SK-N-SH treated with all-trans-retinoic acid at 6 μM for 48 hours (cell line): ENCODE data around the gene ADGRA3.

Experiments
- ATAC-seq: fragments of 200-7000 bp; cut with Tn5 transposase; 3 replicates; pipeline ENCODE4 v1.9.1; 2020; ENCODE audit warnings: mild to moderate bottlenecking, moderate library complexity
- ARNTL ChIP-seq: fragments of 450-650 bp; formaldehyde crosslinking; IDR thresholded peaks from 2 replicates; pipeline ENCODE4 v1.5.0; 2020; ENCODE audit warnings: low read depth, mild to moderate bottlenecking, moderate library complexity, borderline replicate concordance
- BACH2 ChIP-seq: fragments of 250-450 bp; sonication (Bioruptor Pico); IDR thresholded peaks from 2 replicates; pipeline ENCODE4 v1.9.0; 2021; ENCODE audit warnings: mild to moderate bottlenecking, borderline replicate concordance
- CSDC2 ChIP-seq: fragments of 250-450 bp; sonication (Bioruptor Pico); IDR thresholded peaks from 2 replicates; pipeline ENCODE4 v1.5.0; 2020; ENCODE audit warnings: mild to moderate bottlenecking, moderate library complexity
- CSRNP3 ChIP-seq: fragments of 250-450 bp; sonication (Bioruptor Pico); IDR thresholded peaks from 2 replicates; pipeline ENCODE4 v1.5.1; 2021; ENCODE audit warnings: mild to moderate bottlenecking, moderate library complexity
- ESRRG ChIP-seq: fragments of 250-450 bp; sonication (Bioruptor Pico); IDR thresholded peaks from 2 replicates; pipeline ENCODE4 v1.6.1; 2021; ENCODE audit warnings: mild to moderate bottlenecking
- ISL1 ChIP-seq: fragments of 250-450 bp; sonication (Bioruptor Pico); IDR thresholded peaks from 2 replicates; pipeline ENCODE4 v2.1.2; 2022; ENCODE audit warnings: mild to moderate bottlenecking, moderate library complexity
- OSR1 ChIP-seq: fragments of 250-450 bp; sonication (Bioruptor Pico); IDR thresholded peaks from 2 replicates; pipeline ENCODE4 v1.8.0; 2022; ENCODE audit warnings: moderate library complexity, mild to moderate bottlenecking, inconsistent platforms
- PATZ1 ChIP-seq: fragments of 250-450 bp; sonication (Bioruptor Pico); IDR thresholded peaks from 2 replicates; pipeline ENCODE4 v1.8.0; 2020; ENCODE audit warnings: mild to moderate bottlenecking, moderate library complexity, borderline replicate concordance
- PPARA ChIP-seq: fragments of 250-450 bp; sonication (Bioruptor Pico); IDR thresholded peaks from 2 replicates; pipeline ENCODE4 v1.5.0; 2020; ENCODE audit warnings: mild to moderate bottlenecking, borderline replicate concordance
- RARB ChIP-seq: fragments of 250-450 bp; sonication (Bioruptor Pico); IDR thresholded peaks from 2 replicates; pipeline ENCODE4 v1.8.0; 2021; ENCODE audit warnings: mild to moderate bottlenecking, moderate library complexity
- SNAI2 ChIP-seq: fragments of 250-450 bp; sonication (Bioruptor Pico); IDR thresholded peaks from 2 replicates; pipeline ENCODE4 v1.5.0; 2020; ENCODE audit warnings: mild to moderate bottlenecking, moderate library complexity
- TCF4 ChIP-seq: fragments of 250-450 bp; sonication (Bioruptor Pico); IDR thresholded peaks from 2 replicates; pipeline ENCODE4 v1.8.0; 2021; ENCODE audit warnings: mild to moderate bottlenecking, moderate library complexity, borderline replicate concordance
- TOX ChIP-seq: fragments of 250-450 bp; sonication (Bioruptor Pico); IDR thresholded peaks from 2 replicates; pipeline ENCODE4 v1.8.0; 2021; ENCODE audit warnings: mild to moderate bottlenecking, moderate library complexity, borderline replicate concordance
- ZC3H10 ChIP-seq: fragments of 250-450 bp; sonication (Bioruptor Pico); IDR thresholded peaks from 2 replicates; pipeline ENCODE4 v1.5.1; 2021; ENCODE audit warnings: mild to moderate bottlenecking, moderate library complexity
- ZFP3 ChIP-seq: fragments of 250-450 bp; sonication (Bioruptor Pico); IDR thresholded peaks from 2 replicates; pipeline ENCODE4 v1.5.0; 2020; ENCODE audit warnings: mild to moderate bottlenecking, moderate library complexity
- ZFP30 ChIP-seq: fragments of 450-650 bp; formaldehyde crosslinking; IDR thresholded peaks from 2 replicates; pipeline ENCODE4 v1.5.0; 2022; ENCODE audit warnings: mild to moderate bottlenecking, moderate library complexity
- ZNF565 ChIP-seq: fragments of 450-650 bp; formaldehyde crosslinking; conservative IDR thresholded peaks from 2 replicates; pipeline ENCODE4 v1.5.0; 2020; ENCODE audit warnings: low read depth, mild to moderate bottlenecking, moderate library complexity
- ZNF70 ChIP-seq: fragments of 450-650 bp; formaldehyde crosslinking; IDR thresholded peaks from 2 replicates; pipeline ENCODE4 v1.5.0; 2020; ENCODE audit warnings: mild to moderate bottlenecking, moderate library complexity
- ZNF8 ChIP-seq: fragments of 450-650 bp; formaldehyde crosslinking; IDR thresholded peaks from 2 replicates; pipeline ENCODE4 v1.5.0; 2020; ENCODE audit warnings: mild to moderate bottlenecking, moderate library complexity
- TF ChIP-seq, protein P1 (sequence below): fragments of 250-450 bp; sonication (Bioruptor Pico); IDR thresholded peaks from 2 replicates; pipeline ENCODE4 v1.8.0; 2021; ENCODE audit warnings: low read depth, mild to moderate bottlenecking, moderate library complexity, borderline replicate concordance
- TF ChIP-seq, protein P2 (sequence below): fragments of 250-450 bp; sonication (Bioruptor Pico); IDR thresholded peaks from 2 replicates; pipeline ENCODE4 v1.5.0; 2020; ENCODE audit warnings: mild to moderate bottlenecking, moderate library complexity
- TF ChIP-seq, protein P3 (sequence below): fragments of 250-450 bp; sonication (Bioruptor Pico); IDR thresholded peaks from 2 replicates; pipeline ENCODE4 v1.5.1; 2020; ENCODE audit warnings: low read depth, mild to moderate bottlenecking, moderate library complexity

ADGRA3 gene

DNA sequence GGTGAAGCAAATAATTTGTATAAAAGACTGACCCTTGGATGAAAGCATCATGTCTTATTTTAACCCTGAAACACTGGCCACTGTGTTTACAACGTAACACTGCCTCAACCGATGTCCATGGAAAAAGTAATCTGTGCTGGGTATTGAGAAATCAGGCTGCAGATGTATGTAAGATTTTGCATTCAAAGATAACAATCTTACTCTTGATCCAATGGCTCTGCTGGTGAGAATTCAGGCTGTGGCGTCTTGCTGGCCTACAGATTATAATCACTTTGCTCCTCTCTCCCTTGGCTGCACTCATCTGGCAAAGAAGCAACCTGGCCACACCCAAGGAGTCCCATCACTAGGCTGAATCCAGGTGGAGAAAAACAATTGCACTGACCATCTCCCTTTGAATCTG is 7.5 kb downstream of the ADGRA3 start:
- TF ChIP-seq SNAI2, result no peak
- no peak for TF ChIP-seq CSDC2 (CRISPR knock-in tag)
- no peak for TF ChIP-seq RARB (CRISPR knock-in tag)
- no peak for TF ChIP-seq ZFP30 (CRISPR knock-in tag)
- no peak for TF ChIP-seq PPARA
- no peak for TF ChIP-seq ZNF565
- no peak for TF ChIP-seq OSR1 (CRISPR knock-in tag)
- no peak for TF ChIP-seq ZC3H10 (CRISPR knock-in tag)
- no peak for TF ChIP-seq ISL1
- TF ChIP-seq ESRRG, result no peak
- no peak for ATAC-seq

DNA sequence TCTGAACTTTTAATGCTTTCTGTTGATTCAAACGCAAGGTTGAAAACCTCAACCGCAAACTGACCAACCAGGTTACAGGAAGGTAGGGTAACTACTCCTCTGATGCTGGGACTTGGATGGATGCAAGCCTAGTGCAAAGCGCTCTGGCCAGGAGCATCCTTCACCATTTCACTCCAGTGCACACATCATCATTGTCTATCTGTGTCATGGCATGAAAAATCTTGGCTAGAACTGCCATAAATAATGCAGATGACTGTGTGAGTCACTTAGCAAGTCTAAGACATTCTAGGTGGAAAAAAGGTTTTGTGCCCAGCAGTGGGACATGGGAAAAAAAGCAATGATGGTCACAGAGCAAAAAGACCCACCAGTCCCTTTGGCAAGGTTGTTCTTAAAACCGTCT is 10.9 kb downstream of the ADGRA3 start:
- no peak; the same call in 2 of the 3 replicates for ATAC-seq
- TF ChIP-seq ZNF8 (CRISPR knock-in tag) (no peak), OSR1 (CRISPR knock-in tag) (no peak), ARNTL (CRISPR knock-in tag) (no peak), PATZ1 (no peak), TOX (CRISPR knock-in tag) (no peak), TCF4 (CRISPR knock-in tag) (no peak), ZFP3 (no peak), CSRNP3 (CRISPR knock-in tag) (no peak)
- TF ChIP-seq, protein P1, sequence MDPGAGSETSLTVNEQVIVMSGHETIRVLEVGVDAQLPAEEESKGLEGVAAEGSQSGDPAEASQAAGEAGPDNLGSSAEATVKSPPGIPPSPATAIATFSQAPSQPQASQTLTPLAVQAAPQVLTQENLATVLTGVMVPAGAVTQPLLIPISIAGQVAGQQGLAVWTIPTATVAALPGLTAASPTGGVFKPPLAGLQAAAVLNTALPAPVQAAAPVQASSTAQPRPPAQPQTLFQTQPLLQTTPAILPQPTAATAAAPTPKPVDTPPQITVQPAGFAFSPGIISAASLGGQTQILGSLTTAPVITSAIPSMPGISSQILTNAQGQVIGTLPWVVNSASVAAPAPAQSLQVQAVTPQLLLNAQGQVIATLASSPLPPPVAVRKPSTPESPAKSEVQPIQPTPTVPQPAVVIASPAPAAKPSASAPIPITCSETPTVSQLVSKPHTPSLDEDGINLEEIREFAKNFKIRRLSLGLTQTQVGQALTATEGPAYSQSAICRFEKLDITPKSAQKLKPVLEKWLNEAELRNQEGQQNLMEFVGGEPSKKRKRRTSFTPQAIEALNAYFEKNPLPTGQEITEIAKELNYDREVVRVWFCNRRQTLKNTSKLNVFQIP, result no peak

DNA sequence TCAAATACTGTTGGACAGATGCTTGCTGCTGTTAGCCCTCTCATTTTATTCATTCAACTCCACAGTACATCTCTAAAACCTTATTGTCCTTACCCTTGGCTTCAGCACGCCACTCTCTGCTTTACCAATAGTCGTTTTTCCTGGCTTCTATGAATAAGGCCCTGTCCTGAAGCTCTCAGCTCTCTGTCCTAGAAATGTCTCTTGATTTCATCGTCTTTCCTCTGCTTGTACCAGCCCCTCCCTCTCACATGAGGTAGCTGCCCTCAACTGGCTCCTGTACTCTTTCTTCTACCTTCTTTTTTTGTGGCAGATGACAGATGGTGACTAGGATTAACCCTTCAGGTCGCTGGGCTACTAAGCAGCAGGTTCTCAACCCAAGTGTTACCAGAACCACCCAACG is 11.4 kb downstream of the ADGRA3 start:
- no peak for TF ChIP-seq ZC3H10 (CRISPR knock-in tag)
- TF ChIP-seq OSR1 (CRISPR knock-in tag), result no peak
- no peak for TF ChIP-seq SNAI2
- no peak for TF ChIP-seq TOX (CRISPR knock-in tag)
- TF ChIP-seq TCF4 (CRISPR knock-in tag), result no peak
- no peak for TF ChIP-seq PATZ1
- TF ChIP-seq ZNF8 (CRISPR knock-in tag), result no peak
- TF ChIP-seq, protein P2, sequence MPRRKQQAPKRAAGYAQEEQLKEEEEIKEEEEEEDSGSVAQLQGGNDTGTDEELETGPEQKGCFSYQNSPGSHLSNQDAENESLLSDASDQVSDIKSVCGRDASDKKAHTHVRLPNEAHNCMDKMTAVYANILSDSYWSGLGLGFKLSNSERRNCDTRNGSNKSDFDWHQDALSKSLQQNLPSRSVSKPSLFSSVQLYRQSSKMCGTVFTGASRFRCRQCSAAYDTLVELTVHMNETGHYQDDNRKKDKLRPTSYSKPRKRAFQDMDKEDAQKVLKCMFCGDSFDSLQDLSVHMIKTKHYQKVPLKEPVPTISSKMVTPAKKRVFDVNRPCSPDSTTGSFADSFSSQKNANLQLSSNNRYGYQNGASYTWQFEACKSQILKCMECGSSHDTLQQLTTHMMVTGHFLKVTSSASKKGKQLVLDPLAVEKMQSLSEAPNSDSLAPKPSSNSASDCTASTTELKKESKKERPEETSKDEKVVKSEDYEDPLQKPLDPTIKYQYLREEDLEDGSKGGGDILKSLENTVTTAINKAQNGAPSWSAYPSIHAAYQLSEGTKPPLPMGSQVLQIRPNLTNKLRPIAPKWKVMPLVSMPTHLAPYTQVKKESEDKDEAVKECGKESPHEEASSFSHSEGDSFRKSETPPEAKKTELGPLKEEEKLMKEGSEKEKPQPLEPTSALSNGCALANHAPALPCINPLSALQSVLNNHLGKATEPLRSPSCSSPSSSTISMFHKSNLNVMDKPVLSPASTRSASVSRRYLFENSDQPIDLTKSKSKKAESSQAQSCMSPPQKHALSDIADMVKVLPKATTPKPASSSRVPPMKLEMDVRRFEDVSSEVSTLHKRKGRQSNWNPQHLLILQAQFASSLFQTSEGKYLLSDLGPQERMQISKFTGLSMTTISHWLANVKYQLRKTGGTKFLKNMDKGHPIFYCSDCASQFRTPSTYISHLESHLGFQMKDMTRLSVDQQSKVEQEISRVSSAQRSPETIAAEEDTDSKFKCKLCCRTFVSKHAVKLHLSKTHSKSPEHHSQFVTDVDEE, result no peak
- TF ChIP-seq, protein P3, sequence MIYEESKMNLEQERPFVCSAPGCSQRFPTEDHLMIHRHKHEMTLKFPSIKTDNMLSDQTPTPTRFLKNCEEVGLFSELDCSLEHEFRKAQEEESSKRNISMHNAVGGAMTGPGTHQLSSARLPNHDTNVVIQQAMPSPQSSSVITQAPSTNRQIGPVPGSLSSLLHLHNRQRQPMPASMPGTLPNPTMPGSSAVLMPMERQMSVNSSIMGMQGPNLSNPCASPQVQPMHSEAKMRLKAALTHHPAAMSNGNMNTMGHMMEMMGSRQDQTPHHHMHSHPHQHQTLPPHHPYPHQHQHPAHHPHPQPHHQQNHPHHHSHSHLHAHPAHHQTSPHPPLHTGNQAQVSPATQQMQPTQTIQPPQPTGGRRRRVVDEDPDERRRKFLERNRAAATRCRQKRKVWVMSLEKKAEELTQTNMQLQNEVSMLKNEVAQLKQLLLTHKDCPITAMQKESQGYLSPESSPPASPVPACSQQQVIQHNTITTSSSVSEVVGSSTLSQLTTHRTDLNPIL (CRISPR knock-in tag), result no peak
- TF ChIP-seq, protein P1, result no peak
- no peak for TF ChIP-seq ZNF70
- no peak for TF ChIP-seq CSRNP3 (CRISPR knock-in tag)
- TF ChIP-seq ESRRG, result no peak
- no peak for TF ChIP-seq BACH2
- no peak for TF ChIP-seq ZFP30 (CRISPR knock-in tag)
- TF ChIP-seq ARNTL (CRISPR knock-in tag), result no peak
- no peak for TF ChIP-seq ZNF565
- ATAC-seq, result no peak
